ENCODE measurements around the gene DNAH1.

DNAH1 gene

GRCh38 chr3:52438104-52438376 is 121.9 kb downstream of the DNAH1 start:
- DNase-seq, result no peak

GRCh38 chr3:52438579-52439425 is 122.7 kb downstream of the DNAH1 start:
- no peak for DNase-seq

GRCh38 chr3:52439426-52440248 is 123.5 kb downstream of the DNAH1 start:
- no peak for DNase-seq

- no peak for DNase-seq
Observed at GRCh38 chr3:52440249-52440551, 124.1 kb downstream of the DNAH1 start.

GRCh38 chr3:52440671-52441070 is 124.6 kb downstream of the DNAH1 start:
- no peak for DNase-seq

- DNase-seq, result no peak
Observed at GRCh38 chr3:52441091-52441771, 125.1 kb downstream of the DNAH1 start.

- DNase-seq, result no peak
Observed at GRCh38 chr3:52441772-52442332, 125.7 kb downstream of the DNAH1 start.

GRCh38 chr3:52442409-52443267 is 126.5 kb downstream of the DNAH1 start:
- DNase-seq, result no peak

GRCh38 chr3:52443268-52443610 is 127.1 kb downstream of the DNAH1 start:
- DNase-seq, result no peak

GRCh38 chr3:52443791-52444687 is 127.9 kb downstream of the DNAH1 start:
- DNase-seq, result no peak

GRCh38 chr3:52444860-52445793 is 129.0 kb downstream of the DNAH1 start, which contains the start of gene SEMA3G:
SEMA3G (minus strand) TSS chr3:52445103; CDS start chr3:52445027, 76 bp downstream.
- DNase-seq, result peak; percentile 70

GRCh38 chr3:52446042-52446441 is 129.9 kb downstream of the DNAH1 start:
- DNase-seq, result no peak

GRCh38 chr3:52446631-52447511 is 130.8 kb downstream of the DNAH1 start:
- peak; percentile 70 for DNase-seq

- DNase-seq, result no peak
Observed at GRCh38 chr3:52447512-52448355, 131.6 kb downstream of the DNAH1 start.
